Neural cell (in vitro differentiated cells): Measurements from ENCODE around the gene ATG3.

Source experiments
- POLR2AphosphoS5 ChIP-seq: IDR thresholded peaks from 2 replicates; pipeline ENCODE4 v1.6.1; 2012
- TF ChIP-seq, protein P1 (sequence below): fragments of 450-650 bp; IDR thresholded peaks from 2 replicates; pipeline ENCODE4 v1.5.1; 2014; ENCODE audit warnings: antibody characterized with exemption, mild to moderate bottlenecking, moderate library complexity; ENCODE audit not compliant: poor library complexity, severe bottlenecking

- TF ChIP-seq, protein P1, sequence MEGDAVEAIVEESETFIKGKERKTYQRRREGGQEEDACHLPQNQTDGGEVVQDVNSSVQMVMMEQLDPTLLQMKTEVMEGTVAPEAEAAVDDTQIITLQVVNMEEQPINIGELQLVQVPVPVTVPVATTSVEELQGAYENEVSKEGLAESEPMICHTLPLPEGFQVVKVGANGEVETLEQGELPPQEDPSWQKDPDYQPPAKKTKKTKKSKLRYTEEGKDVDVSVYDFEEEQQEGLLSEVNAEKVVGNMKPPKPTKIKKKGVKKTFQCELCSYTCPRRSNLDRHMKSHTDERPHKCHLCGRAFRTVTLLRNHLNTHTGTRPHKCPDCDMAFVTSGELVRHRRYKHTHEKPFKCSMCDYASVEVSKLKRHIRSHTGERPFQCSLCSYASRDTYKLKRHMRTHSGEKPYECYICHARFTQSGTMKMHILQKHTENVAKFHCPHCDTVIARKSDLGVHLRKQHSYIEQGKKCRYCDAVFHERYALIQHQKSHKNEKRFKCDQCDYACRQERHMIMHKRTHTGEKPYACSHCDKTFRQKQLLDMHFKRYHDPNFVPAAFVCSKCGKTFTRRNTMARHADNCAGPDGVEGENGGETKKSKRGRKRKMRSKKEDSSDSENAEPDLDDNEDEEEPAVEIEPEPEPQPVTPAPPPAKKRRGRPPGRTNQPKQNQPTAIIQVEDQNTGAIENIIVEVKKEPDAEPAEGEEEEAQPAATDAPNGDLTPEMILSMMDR = peak; percentile 68
- no peak for TF ChIP-seq POLR2AphosphoS5
Observed at GRCh38 chr3:112531358-112531781, 30.4 kb downstream of the ATG3 start.
